ENCODE results near the gene FMN1.

DNA sequence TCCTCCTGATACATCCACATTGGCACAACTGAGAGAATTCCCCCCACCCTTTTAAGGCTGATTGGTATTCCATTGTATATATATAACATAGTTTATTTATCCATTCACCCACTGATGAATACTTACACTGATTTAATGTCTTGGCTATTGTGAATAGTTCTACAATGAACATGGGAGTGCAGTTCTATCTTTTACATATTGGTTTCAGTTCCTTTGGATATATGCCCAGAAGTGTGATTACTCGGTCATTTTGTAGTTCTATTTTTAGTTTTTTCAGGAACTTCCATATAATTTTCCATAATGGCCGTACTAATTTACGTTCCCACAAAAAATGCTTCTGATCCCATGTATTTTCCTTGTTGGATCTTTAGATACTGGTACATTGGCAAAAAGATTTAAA is 135.3 kb downstream of the FMN1 start:
- TF ChIP-seq POLR2AphosphoS5 (IDR thresholded peaks at IDR 0.05; ENCODE audit: borderline replicate concordance, low read depth, low read length) (no peak), EZH2 (IDR thresholded peaks at IDR 0.05) (no peak)

Data from SK-N-MC (cell line).